H1 (cell line): Measurements from ENCODE around the gene PLCL2. TPM values are rescaled to one million over a fixed set of nuclear protein-coding genes. Genes with fewer than 3 reads are reported as not detected.
A peak's percentile ranks its signal among the peaks of the same experiment; 100 is the strongest.

Experiments used
- CTCF ChIA-PET: fragments of 300-600 bp; sonication (Branson Sonifier 250); formaldehyde crosslinking; loops from one replicate; lab custom pipeline; 2021; ENCODE audit not compliant: partially characterized antibody; lab: Charles Lee
- POLR2A ChIA-PET: fragments of 300-600 bp; sonication (Branson Sonifier 250); formaldehyde crosslinking; loops from one replicate; lab custom pipeline; 2021; ENCODE audit warnings: inconsistent platforms; ENCODE audit not compliant: partially characterized antibody; lab: Charles Lee
- DNase-seq, 2 experiments: peaks; one replicate each; pipeline versions ENCODE4 v3.0.0 to v3.0.0-alpha.2; 2010 to 2022; ENCODE audit warnings: low spot score in 2 of 2, low read depth in 1 of 2, mixed read lengths in 1 of 2
- FAIRE-seq: peaks from 2 replicates; lab custom pipeline; 2011; peaks lifted over from hg19 to GRCh38; lab: Jason Lieb, UNC
- H2AFZ ChIP-seq: 2 replicates; pipeline ENCODE4 v1.8.1; 2012; ENCODE audit warnings: low read length, inconsistent platforms
- H2AK5ac ChIP-seq: 2 replicates; pipeline ENCODE4 v1.6.1; 2013; ENCODE audit warnings: low read depth, low read length
- H2BK120ac ChIP-seq: replicated peaks from 2 replicates; pipeline ENCODE3; 2013; ENCODE audit warnings: low read depth, low read length, inconsistent platforms
- H2BK12ac ChIP-seq: 2 replicates; pipeline ENCODE4 v1.6.1; 2013; ENCODE audit warnings: low read depth, low read length
- H2BK15ac ChIP-seq: 2 replicates; pipeline ENCODE4 v1.6.1; 2013; ENCODE audit warnings: low read length
- H2BK20ac ChIP-seq: 2 replicates; pipeline ENCODE4 v1.6.1; 2013; ENCODE audit warnings: low read length
- H2BK5ac ChIP-seq: 2 replicates; pipeline ENCODE4 v1.6.1; 2013; ENCODE audit warnings: low read depth, low read length
- H3K14ac ChIP-seq: 2 replicates; pipeline ENCODE4 v1.6.1; 2013; ENCODE audit warnings: inconsistent platforms; ENCODE audit not compliant: insufficient read length
- H3K18ac ChIP-seq: 2 replicates; pipeline ENCODE4 v1.6.1; 2013; ENCODE audit warnings: low read length; ENCODE audit errors: extremely low read depth
- H3K23ac ChIP-seq: 2 replicates; pipeline ENCODE4 v1.6.1; 2013; ENCODE audit warnings: inconsistent platforms; ENCODE audit not compliant: insufficient read length
- H3K23me2 ChIP-seq: 2 replicates; pipeline ENCODE4 v1.6.1; 2013; ENCODE audit warnings: low read depth, low read length
- H3K27ac ChIP-seq: 2 replicates; pipeline ENCODE4 v1.6.1; 2011; ENCODE audit warnings: low read depth, low read length, inconsistent platforms
- H3K27me3 ChIP-seq, 4 experiments: replicated peaks in 1 of 4; 1 replicate in 1 of 4; 2 replicates in 3 of 4; pipeline versions ENCODE4 v1.6.1 to v1.8.1; 2011 to 2013; ENCODE audit warnings: low read length in 3 of 4, mild to moderate bottlenecking in 3 of 4, inconsistent platforms in 2 of 4, mixed read lengths in 2 of 4, moderate library complexity in 1 of 4; ENCODE audit not compliant: control insufficient read depth in 3 of 4, insufficient read depth in 3 of 4; ENCODE audit errors: extremely low read depth in 1 of 4
- H3K36me3 ChIP-seq, 4 experiments: 2 replicates each; pipeline versions ENCODE4 v1.6.1 to v1.8.1; 2011 to 2013; ENCODE audit warnings: mild to moderate bottlenecking in 4 of 4, low read length in 3 of 4, moderate library complexity in 2 of 4, control low read depth in 1 of 4, inconsistent platforms in 1 of 4; ENCODE audit not compliant: insufficient read depth in 4 of 4, control insufficient read depth in 2 of 4
- H3K4ac ChIP-seq: replicated peaks from 2 replicates; pipeline ENCODE3; 2013; ENCODE audit warnings: low read length, low read depth, mixed read lengths, inconsistent platforms; ENCODE audit not compliant: insufficient read length
- H3K4me1 ChIP-seq, 4 experiments: replicated peaks in 1 of 4; 1 replicate in 1 of 4; 2 replicates in 3 of 4; pipeline versions ENCODE4 v1.6.1 to v1.8.1; 2011 to 2013; ENCODE audit warnings: low read length in 3 of 4, inconsistent platforms in 2 of 4, mixed read lengths in 1 of 4; ENCODE audit not compliant: insufficient read depth in 4 of 4, control insufficient read depth in 3 of 4
- H3K4me2 ChIP-seq, 2 experiments: 2 replicates each; pipeline versions ENCODE4 v1.6.1 to v1.8.1; 2011 to 2013; ENCODE audit warnings: low read depth in 2 of 2, low read length in 2 of 2, control low read depth in 1 of 2, inconsistent platforms in 1 of 2, mild to moderate bottlenecking in 1 of 2; ENCODE audit not compliant: insufficient read depth in 1 of 2
- H3K4me3 ChIP-seq, 4 experiments: fragments of 200-600, 300-600 bp in 1 of 4; sonication (generic), shearing (Covaris generic), sonication (Bioruptor Twin) in 1 of 4; 2 replicates each; pipeline versions ENCODE4 v1.5.1 to v1.8.1; 2011 to 2016; ENCODE audit warnings: low read length in 4 of 4, low read depth in 3 of 4, control low read depth in 2 of 4, inconsistent platforms in 2 of 4, mild to moderate bottlenecking in 2 of 4, mixed read lengths in 1 of 4, moderate library complexity in 1 of 4; ENCODE audit not compliant: insufficient read depth in 2 of 4; ENCODE audit errors: extremely low read depth in 1 of 4
- H3K56ac ChIP-seq: replicated peaks from 2 replicates; pipeline ENCODE3; 2013; ENCODE audit warnings: low read depth, mild to moderate bottlenecking, mixed read lengths, low read length, inconsistent platforms; ENCODE audit not compliant: insufficient read length
- H3K79me1 ChIP-seq: 2 replicates; pipeline ENCODE4 v1.6.1; 2013; ENCODE audit warnings: low read depth, low read length, control low read depth
- H3K79me2 ChIP-seq, 2 experiments: 2 replicates each; pipeline versions ENCODE4 v1.6.1 to v1.8.1; 2012 to 2013; ENCODE audit warnings: low read length in 2 of 2, mild to moderate bottlenecking in 2 of 2, inconsistent platforms in 1 of 2; ENCODE audit not compliant: insufficient read depth in 2 of 2, control insufficient read depth in 1 of 2
- H3K9ac ChIP-seq, 4 experiments: replicated peaks in 1 of 4; 1 replicate in 1 of 4; 2 replicates in 3 of 4; pipeline versions ENCODE4 v1.6.1 to v1.8.1; 2011 to 2013; ENCODE audit warnings: low read depth in 3 of 4, low read length in 3 of 4, control low read depth in 2 of 4, mild to moderate bottlenecking in 2 of 4, moderate library complexity in 2 of 4, inconsistent platforms in 1 of 4; ENCODE audit errors: extremely low read depth in 1 of 4
- H3K9me3 ChIP-seq, 2 experiments: 2 replicates each; pipeline versions ENCODE4 v1.6.1 to v1.8.1; 2012 to 2013; ENCODE audit warnings: mild to moderate bottlenecking in 2 of 2, moderate library complexity in 2 of 2, control low read depth in 1 of 2, inconsistent platforms in 1 of 2, low read depth in 1 of 2, low read length in 1 of 2, mixed read lengths in 1 of 2; ENCODE audit not compliant: insufficient read depth in 2 of 2
- H4K20me1 ChIP-seq, 2 experiments: replicated peaks in 1 of 2; 2 replicates each; pipeline versions ENCODE3 to v1.8.1; 2011 to 2013; ENCODE audit warnings: inconsistent platforms in 2 of 2, low read length in 2 of 2, mild to moderate bottlenecking in 1 of 2; ENCODE audit not compliant: insufficient read depth in 2 of 2, control insufficient read depth in 1 of 2
- H4K5ac ChIP-seq: 2 replicates; pipeline ENCODE4 v1.6.1; 2013; ENCODE audit warnings: low read length, low read depth, mixed read lengths, inconsistent platforms; ENCODE audit not compliant: insufficient read length
- H4K8ac ChIP-seq: 2 replicates; pipeline ENCODE4 v1.8.0; 2013; ENCODE audit warnings: mild to moderate bottlenecking, moderate library complexity, low read length, inconsistent platforms; ENCODE audit not compliant: insufficient read depth; ENCODE audit errors: extremely low read depth
- H4K91ac ChIP-seq: replicated peaks from 2 replicates; pipeline ENCODE3; 2013; ENCODE audit warnings: low read length, mixed read lengths, inconsistent platforms; ENCODE audit not compliant: insufficient read length
- BACH1 ChIP-seq: IDR thresholded peaks from 2 replicates; pipeline ENCODE4 v1.6.1; 2012; ENCODE audit warnings: low read length, improper control_type of control experiment
- FOSL1 ChIP-seq: IDR thresholded peaks from 2 replicates; pipeline ENCODE4 v1.6.1; 2011; ENCODE audit warnings: mild to moderate bottlenecking, low read depth, low read length, moderate library complexity; ENCODE audit not compliant: insufficient read depth
- MAFK ChIP-seq: IDR thresholded peaks from 2 replicates; pipeline ENCODE4 v1.6.1; 2012; ENCODE audit warnings: low read depth, mild to moderate bottlenecking, improper control_type of control experiment, low read length
- POLR2AphosphoS5 ChIP-seq: IDR thresholded peaks from 2 replicates; pipeline ENCODE4 v1.6.1; 2011; ENCODE audit warnings: low read depth, low read length
- SP4 ChIP-seq: IDR thresholded peaks from 2 replicates; pipeline ENCODE4 v1.6.1; 2012; ENCODE audit warnings: low read length, inconsistent platforms
- WGBS, 2 experiments: shearing (Covaris generic) in 1 of 2; methylation state at CpG; one replicate each; pipeline versions ENCODE4 v1.1.6 to v1.1.7; 2013 to 2015; ENCODE audit warnings: low lambda C conversion rate in 2 of 2, mixed read lengths in 2 of 2, inconsistent platforms in 1 of 2, low coverage in 1 of 2, missing lambda C conversion rate in 1 of 2; ENCODE audit not compliant: insufficient replicate concordance in 2 of 2, insufficient coverage in 1 of 2, insufficient read length in 1 of 2; ENCODE audit errors: extremely low coverage in 1 of 2, missing lambda C conversion rate in 1 of 2; 5-methylcytosine and 5-hydroxymethylcytosine counted together
- polyA plus RNA-seq, 7 experiments: library from polyadenylated mRNA; depleted of rRNA in 3 of 7; stranded (reverse) in 5 of 7; unstranded in 2 of 7; fragments of >200 nt in 5 of 7; fragments of 200-250 nt in 2 of 7; gene quantifications; 1 replicate in 5 of 7; 2 replicates in 1 of 7; 4 replicates in 1 of 7; pipeline versions ENCODE4 v1.2.1 to v1.2.3, GENCODE V29; 2011 to 2013; ENCODE audit warnings: missing spikeins in 2 of 7, mixed read lengths in 2 of 7
- total RNA-seq: library from RNA; stranded (reverse); fragmentation: NEBNext Ultra II Directional; extraction: Animal tissue kit (Norgen Biotek cat#: 25700); gene quantifications from 2 replicates; pipeline ENCODE4 v1.2.1, GENCODE V29; 2021

Gene PLCL2
- total and polyA plus RNA-seq, 2 of the 8 experiments (the other 6 are each of a cell fraction or from before 2014, with no cell fraction given): 3.5 to 6.8 TPM

GRCh38 chr3:17069754-17070153, 185.0 kb downstream of the PLCL2 start:
- 88% methylated on average over 4 of the region's 4 CpGs; no CpG with 5 or more reads in 1 of the 2 experiments for WGBS, 2 experiments
- no peak overlapping the region for H3K27ac ChIP-seq
- H2AK5ac ChIP-seq: no peak overlapping the region
- no peak overlapping the region for H2BK120ac ChIP-seq
- FAIRE-seq (no peak), DNase-seq (no peak)
- H4K91ac ChIP-seq: no peak overlapping the region
- H3K23me2 ChIP-seq: no peaks in the 10 kb centered on the region
- ChIA-PET POLR2A (no interaction called here), CTCF (no interaction called here)
- no peak overlapping the region for H3K56ac ChIP-seq
- no peak overlapping the region for H3K9ac ChIP-seq
- no peaks in the 10 kb centered on the region for H3K79me2 ChIP-seq
- TF ChIP-seq SP4: no peak
- TF ChIP-seq MAFK: peak; percentile 70
- no peak for TF ChIP-seq FOSL1
- no peak for TF ChIP-seq POLR2AphosphoS5
- TF ChIP-seq BACH1: peak; percentile 51; the same call in 1 of the 2 replicates
- H3K4me2 ChIP-seq: no peak overlapping the region; a peak in 1 of 4 replicates
- peaks cover 0 to 7% (median 0%) of the 10 kb centered on the region in 4 experiments; a peak in 2 of 8 replicates for H3K36me3 ChIP-seq
- H4K5ac ChIP-seq: no peak overlapping the region
- H3K14ac ChIP-seq: no peak overlapping the region
- H3K4me1 ChIP-seq: peaks cover 0 to 12% (median 9%) of the 10 kb centered on the region in 4 experiments; a peak in 4 of 7 replicates
- H3K18ac ChIP-seq: no peak overlapping the region
- H3K79me1 ChIP-seq: no peaks in the 10 kb centered on the region
- no peak overlapping the region for H3K4ac ChIP-seq
- no peaks in the 10 kb centered on the region for H3K27me3 ChIP-seq
- peak overlapping the region in 1 of 4 experiments; percentile 2; a peak in 1 of 8 replicates for H3K4me3 ChIP-seq
- no peak overlapping the region for H4K8ac ChIP-seq
- H3K9me3 ChIP-seq: no peaks in the 10 kb centered on the region
- no peak overlapping the region for H2BK5ac ChIP-seq
- no peak overlapping the region for H2BK15ac ChIP-seq
- H4K20me1 ChIP-seq: no peaks in the 10 kb centered on the region
- no peak overlapping the region for H2BK20ac ChIP-seq
- no peak overlapping the region for H2BK12ac ChIP-seq
- no peak overlapping the region for H3K23ac ChIP-seq
- H2AFZ ChIP-seq: no peak overlapping the region
